K562 (cell line): ENCODE results near the gene MYL4. TPM values are rescaled to one million over a fixed set of nuclear protein-coding genes. Genes with fewer than 3 reads are reported as not detected.

Experiments
- CHD4 ChIP-seq: fragments of 200-600 bp; sonication (generic); IDR thresholded peaks from 3 replicates; pipeline ENCODE4 v1.6.1; 2012; ENCODE audit warnings: low read depth, mild to moderate bottlenecking, mixed read lengths, low read length, inconsistent platforms; ENCODE audit not compliant: insufficient read depth, insufficient replicate concordance, poor library complexity, severe bottlenecking
- HDGF ChIP-seq: fragments of 450-650 bp; IDR thresholded peaks from 2 replicates; pipeline ENCODE4 v1.6.1; 2016
- HLTF ChIP-seq: fragments of 450-650 bp; IDR thresholded peaks from 2 replicates; pipeline ENCODE4 v1.6.1; 2016
- MTA2 ChIP-seq: fragments of 450-650 bp; IDR thresholded peaks from 2 replicates; pipeline ENCODE4 v1.6.1; 2016; ENCODE audit warnings: low read depth
- MTF1 ChIP-seq: fragments of 250-450 bp; sonication (Bioruptor Pico); IDR thresholded peaks from 2 replicates; pipeline ENCODE4 v1.9.0; 2021; ENCODE audit warnings: moderate library complexity, mild to moderate bottlenecking, inconsistent platforms, borderline replicate concordance
- NFIC ChIP-seq: fragments of 450-650 bp; IDR thresholded peaks from 2 replicates; pipeline ENCODE4 v1.6.1; 2017; ENCODE audit warnings: mild to moderate bottlenecking, inconsistent platforms
- RFX1 ChIP-seq: fragments of 450-650 bp; IDR thresholded peaks from 2 replicates; pipeline ENCODE4 v1.6.1; 2016; ENCODE audit warnings: mild to moderate bottlenecking, moderate library complexity
- ZFP30 ChIP-seq: fragments of 250-450 bp; sonication (Bioruptor Pico); IDR thresholded peaks from 2 replicates; pipeline ENCODE4 v1.8.0; 2022; ENCODE audit warnings: moderate library complexity, mild to moderate bottlenecking, inconsistent platforms, borderline replicate concordance
- ZNF668 ChIP-seq: fragments of 250-450 bp; sonication (Bioruptor Pico); IDR thresholded peaks from 2 replicates; pipeline ENCODE4 v1.8.0; 2022; ENCODE audit warnings: mild to moderate bottlenecking, inconsistent platforms
- polyA plus RNA-seq, 8 experiments: library from polyadenylated mRNA; depleted of rRNA in 4 of 8; stranded (reverse) in 5 of 8; unstranded in 3 of 8; fragments of >200 nt; fragmentation: Nextera tagmentation in 2 of 8; fragmentation: Illumina TruSeq in 1 of 8; extraction: Ambion mirVana in 2 of 8; extraction: Trizol in 1 of 8; gene quantifications; 2 replicates each; pipeline versions ENCODE4 v1.2.1 to v1.2.3, GENCODE V29; 2011 to 2014; ENCODE audit warnings: inconsistent platforms in 1 of 8, missing spikeins in 1 of 8
- total RNA-seq, 7 experiments: library from RNA; depleted of rRNA in 6 of 7; stranded (reverse); fragments of >200 nt in 6 of 7; fragmentation: Illumina TruSeq in 2 of 7; extraction: Trizol in 2 of 7; gene quantifications; 2 replicates each; pipeline versions ENCODE4 v1.2.1 to v1.2.3, GENCODE V29; 2011 to 2021; ENCODE audit warnings: low replicate concordance in 1 of 7
- TF ChIP-seq, protein P1 (sequence below): sonication (generic); formaldehyde crosslinking; IDR thresholded peaks from 2 replicates; pipeline ENCODE4 v1.8.1; 2023; ENCODE audit warnings: missing genetic modification reagents, mild to moderate bottlenecking, borderline replicate concordance
- TF ChIP-seq, protein P2 (sequence below): sonication (generic); formaldehyde crosslinking; IDR thresholded peaks from 2 replicates; pipeline ENCODE4 v1.9.0; 2022; ENCODE audit warnings: mild to moderate bottlenecking, missing genetic modification reagents
- TF ChIP-seq, protein P3 (sequence below), 2 experiments: fragments of 250-450 bp in 1 of 2; fragments of 450-650 bp in 1 of 2; sonication (Bioruptor Pico) in 1 of 2; IDR thresholded peaks; 2 replicates each; pipeline versions ENCODE4 v1.6.1 to v1.8.0; 2016 to 2021; ENCODE audit warnings: mild to moderate bottlenecking in 2 of 2, moderate library complexity in 2 of 2, missing compliant biosample characterization in 1 of 2, missing genetic modification characterization in 1 of 2
- TF ChIP-seq, protein P4 (sequence below): IDR thresholded peaks from 2 replicates; pipeline ENCODE4 v1.6.1; 2011; ENCODE audit warnings: borderline replicate concordance, low read depth, mild to moderate bottlenecking, moderate library complexity, low read length; ENCODE audit not compliant: insufficient read depth, poor library complexity, severe bottlenecking
- TF ChIP-seq, protein P5 (sequence below): fragments of 150-350 bp; conservative IDR thresholded peaks from 2 replicates; pipeline ENCODE4 v1.6.1; 2014; ENCODE audit warnings: low read length

MYL4 gene
- total and polyA plus RNA-seq, 9 of the 15 experiments (the other 6 are each of a cell fraction or from before 2014, with no cell fraction given): 117 to 423 (median 221) TPM

DNA sequence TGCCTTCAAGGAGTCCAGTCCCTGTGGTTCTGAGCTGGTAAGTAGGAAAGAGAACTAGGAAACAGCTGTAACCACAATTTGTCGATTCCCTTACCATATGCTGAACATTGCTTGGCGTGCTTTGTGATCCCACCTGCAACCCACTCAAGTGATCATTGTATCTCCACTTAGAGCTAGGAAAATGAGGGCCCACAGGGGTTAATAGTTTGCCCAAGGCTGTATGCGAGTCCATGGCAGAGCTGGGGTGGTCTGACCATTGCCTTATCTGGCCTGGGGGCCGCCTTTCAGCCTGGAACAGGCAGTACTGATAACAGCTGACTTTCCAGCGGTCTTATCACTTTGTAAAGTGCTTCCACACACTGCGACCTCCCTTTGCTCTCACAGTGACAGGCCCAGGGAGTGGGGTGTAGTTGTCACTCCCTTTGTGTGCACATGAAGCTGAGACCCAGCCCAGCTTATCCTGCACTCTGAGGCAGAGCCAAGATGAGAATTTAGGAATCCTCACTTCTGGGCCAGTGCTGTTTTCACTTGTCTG lies 9.8 kb downstream of the MYL4 start (continued):
- TF ChIP-seq, protein P1, sequence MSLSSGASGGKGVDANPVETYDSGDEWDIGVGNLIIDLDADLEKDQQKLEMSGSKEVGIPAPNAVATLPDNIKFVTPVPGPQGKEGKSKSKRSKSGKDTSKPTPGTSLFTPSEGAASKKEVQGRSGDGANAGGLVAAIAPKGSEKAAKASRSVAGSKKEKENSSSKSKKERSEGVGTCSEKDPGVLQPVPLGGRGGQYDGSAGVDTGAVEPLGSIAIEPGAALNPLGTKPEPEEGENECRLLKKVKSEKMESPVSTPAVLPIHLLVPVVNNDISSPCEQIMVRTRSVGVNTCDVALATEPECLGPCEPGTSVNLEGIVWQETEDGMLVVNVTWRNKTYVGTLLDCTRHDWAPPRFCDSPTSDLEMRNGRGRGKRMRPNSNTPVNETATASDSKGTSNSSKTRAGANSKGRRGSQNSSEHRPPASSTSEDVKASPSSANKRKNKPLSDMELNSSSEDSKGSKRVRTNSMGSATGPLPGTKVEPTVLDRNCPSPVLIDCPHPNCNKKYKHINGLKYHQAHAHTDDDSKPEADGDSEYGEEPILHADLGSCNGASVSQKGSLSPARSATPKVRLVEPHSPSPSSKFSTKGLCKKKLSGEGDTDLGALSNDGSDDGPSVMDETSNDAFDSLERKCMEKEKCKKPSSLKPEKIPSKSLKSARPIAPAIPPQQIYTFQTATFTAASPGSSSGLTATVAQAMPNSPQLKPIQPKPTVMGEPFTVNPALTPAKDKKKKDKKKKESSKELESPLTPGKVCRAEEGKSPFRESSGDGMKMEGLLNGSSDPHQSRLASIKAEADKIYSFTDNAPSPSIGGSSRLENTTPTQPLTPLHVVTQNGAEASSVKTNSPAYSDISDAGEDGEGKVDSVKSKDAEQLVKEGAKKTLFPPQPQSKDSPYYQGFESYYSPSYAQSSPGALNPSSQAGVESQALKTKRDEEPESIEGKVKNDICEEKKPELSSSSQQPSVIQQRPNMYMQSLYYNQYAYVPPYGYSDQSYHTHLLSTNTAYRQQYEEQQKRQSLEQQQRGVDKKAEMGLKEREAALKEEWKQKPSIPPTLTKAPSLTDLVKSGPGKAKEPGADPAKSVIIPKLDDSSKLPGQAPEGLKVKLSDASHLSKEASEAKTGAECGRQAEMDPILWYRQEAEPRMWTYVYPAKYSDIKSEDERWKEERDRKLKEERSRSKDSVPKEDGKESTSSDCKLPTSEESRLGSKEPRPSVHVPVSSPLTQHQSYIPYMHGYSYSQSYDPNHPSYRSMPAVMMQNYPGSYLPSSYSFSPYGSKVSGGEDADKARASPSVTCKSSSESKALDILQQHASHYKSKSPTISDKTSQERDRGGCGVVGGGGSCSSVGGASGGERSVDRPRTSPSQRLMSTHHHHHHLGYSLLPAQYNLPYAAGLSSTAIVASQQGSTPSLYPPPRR: no peak
- TF ChIP-seq, protein P2, sequence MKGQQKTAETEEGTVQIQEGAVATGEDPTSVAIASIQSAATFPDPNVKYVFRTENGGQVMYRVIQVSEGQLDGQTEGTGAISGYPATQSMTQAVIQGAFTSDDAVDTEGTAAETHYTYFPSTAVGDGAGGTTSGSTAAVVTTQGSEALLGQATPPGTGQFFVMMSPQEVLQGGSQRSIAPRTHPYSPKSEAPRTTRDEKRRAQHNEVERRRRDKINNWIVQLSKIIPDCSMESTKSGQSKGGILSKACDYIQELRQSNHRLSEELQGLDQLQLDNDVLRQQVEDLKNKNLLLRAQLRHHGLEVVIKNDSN: 0 out of 2 replicates have a peak, but pooled peaks have one; percentile 15
- no peak for TF ChIP-seq CHD4
- TF ChIP-seq ZFP30 (CRISPR knock-in tag): no peak
- TF ChIP-seq, protein P3, sequence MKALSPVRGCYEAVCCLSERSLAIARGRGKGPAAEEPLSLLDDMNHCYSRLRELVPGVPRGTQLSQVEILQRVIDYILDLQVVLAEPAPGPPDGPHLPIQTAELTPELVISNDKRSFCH (CRISPR knock-in tag; IDR thresholded peaks at IDR 0.05): no peak
- TF ChIP-seq, protein P3 (tag; IDR thresholded peaks at IDR 0.05): peak; percentile 88
- peak; percentile 81 for TF ChIP-seq NFIC
- TF ChIP-seq RFX1: no peak
- TF ChIP-seq ZNF668 (CRISPR knock-in tag): peak; percentile 76; the same call in 1 of the 2 replicates
- TF ChIP-seq HLTF: no peak
- TF ChIP-seq, protein P4, sequence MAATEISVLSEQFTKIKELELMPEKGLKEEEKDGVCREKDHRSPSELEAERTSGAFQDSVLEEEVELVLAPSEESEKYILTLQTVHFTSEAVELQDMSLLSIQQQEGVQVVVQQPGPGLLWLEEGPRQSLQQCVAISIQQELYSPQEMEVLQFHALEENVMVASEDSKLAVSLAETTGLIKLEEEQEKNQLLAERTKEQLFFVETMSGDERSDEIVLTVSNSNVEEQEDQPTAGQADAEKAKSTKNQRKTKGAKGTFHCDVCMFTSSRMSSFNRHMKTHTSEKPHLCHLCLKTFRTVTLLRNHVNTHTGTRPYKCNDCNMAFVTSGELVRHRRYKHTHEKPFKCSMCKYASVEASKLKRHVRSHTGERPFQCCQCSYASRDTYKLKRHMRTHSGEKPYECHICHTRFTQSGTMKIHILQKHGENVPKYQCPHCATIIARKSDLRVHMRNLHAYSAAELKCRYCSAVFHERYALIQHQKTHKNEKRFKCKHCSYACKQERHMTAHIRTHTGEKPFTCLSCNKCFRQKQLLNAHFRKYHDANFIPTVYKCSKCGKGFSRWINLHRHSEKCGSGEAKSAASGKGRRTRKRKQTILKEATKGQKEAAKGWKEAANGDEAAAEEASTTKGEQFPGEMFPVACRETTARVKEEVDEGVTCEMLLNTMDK: no peak
- TF ChIP-seq MTA2: peak; percentile 80
- no peak for TF ChIP-seq MTF1 (CRISPR knock-in tag)
- TF ChIP-seq HDGF: no peak
- TF ChIP-seq, protein P5, sequence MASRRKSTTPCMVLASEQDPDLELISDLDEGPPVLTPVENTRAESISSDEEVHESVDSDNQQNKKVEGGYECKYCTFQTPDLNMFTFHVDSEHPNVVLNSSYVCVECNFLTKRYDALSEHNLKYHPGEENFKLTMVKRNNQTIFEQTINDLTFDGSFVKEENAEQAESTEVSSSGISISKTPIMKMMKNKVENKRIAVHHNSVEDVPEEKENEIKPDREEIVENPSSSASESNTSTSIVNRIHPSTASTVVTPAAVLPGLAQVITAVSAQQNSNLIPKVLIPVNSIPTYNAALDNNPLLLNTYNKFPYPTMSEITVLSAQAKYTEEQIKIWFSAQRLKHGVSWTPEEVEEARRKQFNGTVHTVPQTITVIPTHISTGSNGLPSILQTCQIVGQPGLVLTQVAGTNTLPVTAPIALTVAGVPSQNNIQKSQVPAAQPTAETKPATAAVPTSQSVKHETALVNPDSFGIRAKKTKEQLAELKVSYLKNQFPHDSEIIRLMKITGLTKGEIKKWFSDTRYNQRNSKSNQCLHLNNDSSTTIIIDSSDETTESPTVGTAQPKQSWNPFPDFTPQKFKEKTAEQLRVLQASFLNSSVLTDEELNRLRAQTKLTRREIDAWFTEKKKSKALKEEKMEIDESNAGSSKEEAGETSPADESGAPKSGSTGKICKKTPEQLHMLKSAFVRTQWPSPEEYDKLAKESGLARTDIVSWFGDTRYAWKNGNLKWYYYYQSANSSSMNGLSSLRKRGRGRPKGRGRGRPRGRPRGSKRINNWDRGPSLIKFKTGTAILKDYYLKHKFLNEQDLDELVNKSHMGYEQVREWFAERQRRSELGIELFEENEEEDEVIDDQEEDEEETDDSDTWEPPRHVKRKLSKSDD: no peak
